ENCODE results near the gene NBEAL2. TPM values are rescaled to one million over a fixed set of nuclear protein-coding genes. Genes with fewer than 3 reads are reported as not detected.
"Not testable (repeated sequence)": the region's sequence is repeated elsewhere in the genome, so short reads cannot be mapped to it uniquely, and the experiment has no call there.

NBEAL2 gene
- total RNA-seq, 1 donor from 2014 or later = 115 TPM

- no peak for DNase-seq (ENCODE audit: extremely low spot score, unreplicated experiment)
- Mint-ChIP-seq H3K36me3 (peaks cover 30% of the 10 kb centered on the region), H3K27me3 (no peaks in the 10 kb centered on the region), H3K27ac (no peak overlapping the region), H3K9me3 (no peaks in the 10 kb centered on the region), H3K4me1 (ENCODE audit: unreplicated experiment) (no peaks in the 10 kb centered on the region), H3K4me3 (no peak overlapping the region)
- no peak for TF ChIP-seq CTCF (conservative IDR thresholded peaks at IDR 0.05)
Measured at GRCh38 chr3:47018269-47018611, 38.8 kb downstream of the NBEAL2 start.

DNA sequence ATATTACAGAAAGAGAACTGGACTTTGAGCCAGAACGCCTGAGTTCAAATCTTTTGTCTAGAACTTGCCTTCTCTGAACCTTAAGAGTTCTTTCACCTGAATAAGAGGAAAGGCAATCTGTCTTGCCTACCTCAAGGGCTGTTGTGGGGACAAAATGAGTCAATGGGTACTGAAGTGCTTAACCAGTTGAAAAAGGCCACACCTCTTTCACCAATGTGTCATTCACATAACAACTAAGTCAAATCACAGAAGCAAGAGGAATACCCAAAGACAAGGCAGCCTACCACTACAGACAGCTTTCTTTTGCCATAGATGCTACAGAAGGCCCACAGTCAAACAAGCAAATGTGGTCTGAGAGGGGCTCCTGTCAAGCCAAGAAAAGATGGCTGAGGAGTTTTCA is 39.7 kb downstream of the NBEAL2 start:
- Mint-ChIP-seq H3K4me3 (no peak overlapping the region), H3K27me3 (no peaks in the 10 kb centered on the region), H3K36me3 (peaks cover 28% of the 10 kb centered on the region), H3K4me1 (ENCODE audit: unreplicated experiment) (no peaks in the 10 kb centered on the region), H3K27ac (no peak overlapping the region), H3K9me3 (no peaks in the 10 kb centered on the region)
- TF ChIP-seq CTCF (conservative IDR thresholded peaks at IDR 0.05) = no peak
- DNase-seq (ENCODE audit: extremely low spot score, unreplicated experiment) = no peak

GRCh38 chr3:47020311-47020710 is 40.8 kb downstream of the NBEAL2 start:
- Mint-ChIP-seq H3K27me3 (no peaks in the 10 kb centered on the region), H3K27ac (no peak overlapping the region), H3K4me3 (no peak overlapping the region), H3K4me1 (ENCODE audit: unreplicated experiment) (peaks cover 5% of the 10 kb centered on the region), H3K9me3 (no peaks in the 10 kb centered on the region), H3K36me3 (peaks cover 26% of the 10 kb centered on the region)
- no peak for DNase-seq (ENCODE audit: extremely low spot score, unreplicated experiment)
- TF ChIP-seq CTCF (conservative IDR thresholded peaks at IDR 0.05) = no peak

DNA sequence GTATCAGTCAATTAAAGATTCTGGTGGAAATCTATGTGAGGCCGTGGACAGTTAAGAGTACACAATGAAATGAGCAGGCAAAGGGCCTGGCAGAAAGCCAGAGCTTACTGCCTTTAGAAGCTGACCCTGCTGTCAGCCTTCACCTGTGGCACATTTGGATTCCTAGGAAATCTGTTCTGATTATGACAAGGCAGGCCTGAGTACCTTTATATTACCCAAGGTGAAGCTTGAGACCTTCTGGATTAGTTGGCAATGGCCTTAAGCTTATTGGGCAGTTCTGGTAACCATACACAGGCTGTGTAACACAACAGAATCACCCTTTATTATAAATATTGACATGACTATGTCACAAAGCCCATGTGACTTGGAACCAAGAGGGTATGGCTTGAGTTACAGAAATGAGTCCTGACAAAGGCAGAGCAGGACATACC is 43.2 kb downstream of the NBEAL2 start:
- peaks cover 7% of the 10 kb centered on the region for H3K4me1 Mint-ChIP-seq (ENCODE audit: unreplicated experiment)
- H3K9me3 Mint-ChIP-seq = no peaks in the 10 kb centered on the region
- no peak for DNase-seq (ENCODE audit: extremely low spot score, unreplicated experiment)
- H3K4me3 Mint-ChIP-seq = no peak overlapping the region
- no peaks in the 10 kb centered on the region for H3K27me3 Mint-ChIP-seq
- TF ChIP-seq CTCF (conservative IDR thresholded peaks at IDR 0.05) = no peak
- H3K27ac Mint-ChIP-seq = peak overlapping the region; percentile 80
- H3K36me3 Mint-ChIP-seq = peaks cover 27% of the 10 kb centered on the region

DNA sequence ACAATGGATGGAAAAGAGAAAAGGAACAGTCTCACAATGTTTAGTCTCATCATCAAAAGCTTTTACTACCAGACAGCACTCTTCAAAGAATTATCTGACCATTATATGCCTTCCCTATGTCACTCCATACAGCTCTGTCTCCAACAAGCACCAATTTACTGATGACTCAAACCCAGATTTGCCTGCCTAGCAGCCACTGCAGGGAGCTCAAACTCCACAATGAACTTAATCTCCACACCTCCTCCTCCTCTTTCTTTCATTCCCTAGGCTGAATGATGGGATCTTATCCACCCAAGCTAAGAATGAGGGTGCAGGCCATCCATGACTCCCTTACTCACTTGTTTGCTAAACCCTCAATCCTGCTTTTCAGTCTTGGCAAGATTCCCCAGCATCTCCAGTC is 45.5 kb downstream of the NBEAL2 start:
- Mint-ChIP-seq H3K27ac (peak overlapping the region; percentile 1), H3K9me3 (no peaks in the 10 kb centered on the region), H3K27me3 (no peaks in the 10 kb centered on the region), H3K4me3 (no peak overlapping the region), H3K36me3 (peaks cover 20% of the 10 kb centered on the region), H3K4me1 (ENCODE audit: unreplicated experiment) (peaks cover 12% of the 10 kb centered on the region)
- no peak for DNase-seq (ENCODE audit: extremely low spot score, unreplicated experiment)
- no peak for TF ChIP-seq CTCF (conservative IDR thresholded peaks at IDR 0.05)

- Mint-ChIP-seq H3K4me1 (ENCODE audit: unreplicated experiment) (peaks cover 12% of the 10 kb centered on the region), H3K36me3 (peaks cover 14% of the 10 kb centered on the region)
- not testable (repeated sequence) for H3K27ac Mint-ChIP-seq; DNase-seq (ENCODE audit: extremely low spot score, unreplicated experiment); H3K27me3 Mint-ChIP-seq; H3K9me3 Mint-ChIP-seq; H3K4me3 Mint-ChIP-seq
Measured at GRCh38 chr3:47026432-47026831, 47.0 kb downstream of the NBEAL2 start.
